Subcutaneous adipose tissue (tissue), 4 donors: ENCODE results near the gene TBC1D5. TPM values are rescaled to one million over a fixed set of nuclear protein-coding genes. Genes with fewer than 3 reads are reported as not detected.

Source experiments
- CTCF ChIP-seq: fragments of 450-650 bp; IDR thresholded peaks from one replicate; pipeline ENCODE4 v1.5.1; 2016; ENCODE audit warnings: low read depth, mild to moderate bottlenecking, control low read depth, antibody characterized with exemption, moderate library complexity
- total RNA-seq, 4 donors: library from RNA; depleted of rRNA; stranded (reverse); fragments of >200 nt; gene quantifications; one replicate each; pipeline ENCODE4 v1.1.0, GENCODE V29; 2016

TBC1D5 gene
- total RNA-seq, 4 donors from 2014 or later = 76.3 to 91.1 (median 81.3) TPM

GRCh38 chr3:17550624-17551023 is 191.8 kb downstream of the TBC1D5 start:
- TF ChIP-seq CTCF = no peak

GRCh38 chr3:17546500-17547255 is 195.8 kb downstream of the TBC1D5 start:
- no peak for TF ChIP-seq CTCF

- TF ChIP-seq CTCF = no peak
These were observed 197.8 kb downstream of the TBC1D5 start for GRCh38 chr3:17544632-17545031.

- no peak for TF ChIP-seq CTCF
These were observed 199.8 kb downstream of the TBC1D5 start for GRCh38 chr3:17542591-17542990.

- TF ChIP-seq CTCF = no peak
These were observed 203.0 kb downstream of the TBC1D5 start for GRCh38 chr3:17539436-17539835.

- TF ChIP-seq CTCF = no peak
These were observed 207.2 kb downstream of the TBC1D5 start for GRCh38 chr3:17535274-17535673.

GRCh38 chr3:17529677-17530076 is 212.8 kb downstream of the TBC1D5 start:
- no peak for TF ChIP-seq CTCF
